H1 (cell line): ENCODE data around the gene PMM1. TPM values are rescaled to one million over a fixed set of nuclear protein-coding genes. Genes with fewer than 3 reads are reported as not detected.

ENCODE experiments used
- EP300 ChIP-seq, 2 experiments: IDR thresholded peaks; 1 replicate in 1 of 2; 2 replicates in 1 of 2; pipeline ENCODE4 v1.6.1; 2011 to 2012; ENCODE audit warnings: low read depth in 2 of 2, low read length in 2 of 2, mild to moderate bottlenecking in 2 of 2, borderline replicate concordance in 1 of 2, inconsistent platforms in 1 of 2, moderate library complexity in 1 of 2
- RAD21 ChIP-seq, 2 experiments: IDR thresholded peaks in 1 of 2; conservative IDR thresholded peaks in 1 of 2; 2 replicates each; pipeline ENCODE4 v1.6.1; 2011; ENCODE audit warnings: low read depth in 2 of 2, low read length in 2 of 2, improper control_type of control experiment in 1 of 2, inconsistent platforms in 1 of 2, mild to moderate bottlenecking in 1 of 2, moderate library complexity in 1 of 2
- SRF ChIP-seq: IDR thresholded peaks from 2 replicates; pipeline ENCODE4 v1.6.1; 2011; ENCODE audit warnings: mild to moderate bottlenecking, low read depth, low read length, moderate library complexity
- polyA plus RNA-seq, 7 experiments: library from polyadenylated mRNA; depleted of rRNA in 3 of 7; stranded (reverse) in 5 of 7; unstranded in 2 of 7; fragments of >200 nt in 5 of 7; fragments of 200-250 nt in 2 of 7; gene quantifications; 1 replicate in 5 of 7; 2 replicates in 1 of 7; 4 replicates in 1 of 7; pipeline versions ENCODE4 v1.2.1 to v1.2.3, GENCODE V29; 2011 to 2013; ENCODE audit warnings: missing spikeins in 2 of 7, mixed read lengths in 2 of 7
- total RNA-seq: library from RNA; stranded (reverse); fragmentation: NEBNext Ultra II Directional; extraction: Animal tissue kit (Norgen Biotek cat#: 25700); gene quantifications from 2 replicates; pipeline ENCODE4 v1.2.1, GENCODE V29; 2021
- TF ChIP-seq, protein P1 (sequence below), 3 experiments: IDR thresholded peaks; 1 replicate in 2 of 3; 2 replicates in 1 of 3; pipeline versions ENCODE4 v1.5.1 to v1.6.1; 2011; ENCODE audit warnings: low read length in 3 of 3, mild to moderate bottlenecking in 3 of 3, inconsistent platforms in 2 of 3, low read depth in 1 of 3, moderate library complexity in 1 of 3; ENCODE audit not compliant: insufficient read depth in 1 of 3; ENCODE audit errors: control extremely low read depth in 1 of 3
- TF ChIP-seq, protein P2 (sequence below): IDR thresholded peaks from 2 replicates; pipeline ENCODE4 v1.6.1; 2011; ENCODE audit warnings: low read depth, mild to moderate bottlenecking, low read length; ENCODE audit not compliant: insufficient read depth

PMM1 gene
- total and polyA plus RNA-seq, 2 of the 8 experiments (the other 6 are each of a cell fraction or from before 2014, with no cell fraction given), result 11.3 to 20.0 TPM

DNA sequence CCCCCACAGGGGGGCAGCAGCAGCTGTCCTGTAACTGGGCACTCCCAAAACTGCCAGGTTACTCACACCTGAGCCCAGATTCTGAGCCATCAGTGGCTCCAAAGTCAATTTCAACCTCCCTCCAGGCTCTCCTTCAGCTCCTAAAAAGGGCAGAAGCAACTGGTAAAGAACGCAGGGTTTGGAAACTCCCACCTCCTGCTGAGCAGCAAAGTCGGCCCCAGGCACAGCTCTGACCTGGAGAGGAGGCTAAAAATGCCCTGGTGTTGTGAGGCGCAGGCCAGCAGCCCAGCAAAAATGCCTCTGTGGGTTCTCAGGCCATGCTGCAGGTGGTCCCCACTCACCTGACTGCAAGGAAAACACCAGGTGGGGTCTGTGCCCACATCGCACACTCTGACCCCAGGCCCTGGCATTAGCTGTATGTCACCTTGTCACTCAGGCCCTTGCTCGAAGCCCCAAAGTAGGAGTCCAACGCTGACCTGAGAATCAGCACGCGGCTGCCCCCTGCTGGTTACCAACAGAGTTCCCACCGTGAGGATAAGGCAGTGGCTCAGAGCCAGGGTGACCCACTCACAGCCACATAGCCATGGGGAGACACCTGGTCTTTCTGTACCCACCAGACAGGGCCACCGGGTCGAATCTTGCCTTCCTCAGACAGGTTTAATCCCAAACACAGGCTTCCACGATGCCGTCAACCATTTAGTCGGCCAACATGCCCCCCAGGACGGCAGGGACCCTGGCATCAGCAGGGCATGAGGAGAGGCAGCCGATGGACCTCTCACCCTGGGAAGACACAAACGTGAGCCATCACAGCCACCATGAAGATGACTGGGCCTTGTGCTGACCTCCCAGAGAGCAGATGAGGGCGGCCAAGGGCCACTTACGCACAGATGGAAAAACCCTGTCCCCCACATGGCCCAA, 56.5 kb downstream of the PMM1 start (continued):
- TF ChIP-seq EP300 (IDR thresholded peaks at IDR 0.05; ENCODE audit: borderline replicate concordance in 1 of 2, low read depth in 2 of 2, low read length in 2 of 2) (no peak), SRF (0 out of 2 replicates have a peak, but pooled peaks have one; percentile 34), RAD21 (IDR thresholded peaks at IDR 0.05 in 1 of 2, conservative IDR thresholded peaks at IDR 0.05 in 1 of 2; ENCODE audit: low read depth in 2 of 2, low read length in 2 of 2) (peak; percentile 45 to 67)
- TF ChIP-seq, protein P1, sequence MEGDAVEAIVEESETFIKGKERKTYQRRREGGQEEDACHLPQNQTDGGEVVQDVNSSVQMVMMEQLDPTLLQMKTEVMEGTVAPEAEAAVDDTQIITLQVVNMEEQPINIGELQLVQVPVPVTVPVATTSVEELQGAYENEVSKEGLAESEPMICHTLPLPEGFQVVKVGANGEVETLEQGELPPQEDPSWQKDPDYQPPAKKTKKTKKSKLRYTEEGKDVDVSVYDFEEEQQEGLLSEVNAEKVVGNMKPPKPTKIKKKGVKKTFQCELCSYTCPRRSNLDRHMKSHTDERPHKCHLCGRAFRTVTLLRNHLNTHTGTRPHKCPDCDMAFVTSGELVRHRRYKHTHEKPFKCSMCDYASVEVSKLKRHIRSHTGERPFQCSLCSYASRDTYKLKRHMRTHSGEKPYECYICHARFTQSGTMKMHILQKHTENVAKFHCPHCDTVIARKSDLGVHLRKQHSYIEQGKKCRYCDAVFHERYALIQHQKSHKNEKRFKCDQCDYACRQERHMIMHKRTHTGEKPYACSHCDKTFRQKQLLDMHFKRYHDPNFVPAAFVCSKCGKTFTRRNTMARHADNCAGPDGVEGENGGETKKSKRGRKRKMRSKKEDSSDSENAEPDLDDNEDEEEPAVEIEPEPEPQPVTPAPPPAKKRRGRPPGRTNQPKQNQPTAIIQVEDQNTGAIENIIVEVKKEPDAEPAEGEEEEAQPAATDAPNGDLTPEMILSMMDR (IDR thresholded peaks at IDR 0.05; ENCODE audit: control extremely low read depth in 1 of 3, insufficient read depth in 1 of 3, low read depth in 1 of 3, low read length in 3 of 3), result peak; percentile 83 to 91 (median 91)
- TF ChIP-seq, protein P2, sequence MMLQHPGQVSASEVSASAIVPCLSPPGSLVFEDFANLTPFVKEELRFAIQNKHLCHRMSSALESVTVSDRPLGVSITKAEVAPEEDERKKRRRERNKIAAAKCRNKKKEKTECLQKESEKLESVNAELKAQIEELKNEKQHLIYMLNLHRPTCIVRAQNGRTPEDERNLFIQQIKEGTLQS, result no peak
